GM19193 (cell line): Measurements from ENCODE around the gene FGFRL1.

Experiments
- POLR2A ChIP-seq: IDR thresholded peaks from 4 replicates; pipeline ENCODE4 v1.6.1; 2011; ENCODE audit not compliant: insufficient read depth, insufficient read length; ENCODE audit errors: extremely low read depth

The FGFRL1 gene

GRCh38 chr4:970046-970745 lies 41.2 kb upstream of the FGFRL1 start:
- no peak for TF ChIP-seq POLR2A

GRCh38 chr4:970854-971520 lies 40.4 kb upstream of the FGFRL1 start:
- TF ChIP-seq POLR2A = no peak

- TF ChIP-seq POLR2A = no peak
Measured at GRCh38 chr4:971666-972500, 39.5 kb upstream of the FGFRL1 start.

GRCh38 chr4:972651-973424 lies 38.6 kb upstream of the FGFRL1 start:
- no peak for TF ChIP-seq POLR2A

GRCh38 chr4:973431-974397 lies 37.7 kb upstream of the FGFRL1 start, which contains the start of gene DGKQ:
DGKQ (minus strand) TSS chr4:973569; CDS start chr4:973482, 87 bp downstream.
- peak; percentile 42 for TF ChIP-seq POLR2A

GRCh38 chr4:974668-975067 lies 36.8 kb upstream of the FGFRL1 start:
- no peak for TF ChIP-seq POLR2A

- TF ChIP-seq POLR2A = no peak
Measured at GRCh38 chr4:978957-979701, 32.3 kb upstream of the FGFRL1 start.

- no peak for TF ChIP-seq POLR2A
Measured at GRCh38 chr4:982291-982690, 29.1 kb upstream of the FGFRL1 start.

- TF ChIP-seq POLR2A = no peak
Measured at GRCh38 chr4:982814-983213, 28.6 kb upstream of the FGFRL1 start.

GRCh38 chr4:984336-985054 lies 26.9 kb upstream of the FGFRL1 start:
- no peak for TF ChIP-seq POLR2A

- TF ChIP-seq POLR2A = no peak
Measured at GRCh38 chr4:985123-985830, 26.1 kb upstream of the FGFRL1 start.

- TF ChIP-seq POLR2A = no peak
Measured at GRCh38 chr4:986428-986878, 25.0 kb upstream of the FGFRL1 start.
